ENCODE results near the gene MAMDC4.

GRCh38 chr9:136881691-136882108 is 29.6 kb downstream of the MAMDC4 start:
- TF ChIP-seq CTCF (IDR thresholded peaks at IDR 0.05; ENCODE audit: insufficient read depth, low read length) (no peak), POLR2AphosphoS5 (IDR thresholded peaks at IDR 0.05; ENCODE audit: low read depth) (no peak), REST (IDR thresholded peaks at IDR 0.05; ENCODE audit: insufficient replicate concordance, low read depth) (no peak), GABPA (IDR thresholded peaks at IDR 0.05; ENCODE audit: low read depth) (no peak), SPI1 (IDR thresholded peaks at IDR 0.05; ENCODE audit: borderline replicate concordance, low read depth) (no peak)
